ENCODE results near the gene CORIN.
"Not testable (repeated sequence)": the region's sequence is repeated elsewhere in the genome, so short reads cannot be mapped to it uniquely, and the experiment has no call there.

The CORIN gene

DNA sequence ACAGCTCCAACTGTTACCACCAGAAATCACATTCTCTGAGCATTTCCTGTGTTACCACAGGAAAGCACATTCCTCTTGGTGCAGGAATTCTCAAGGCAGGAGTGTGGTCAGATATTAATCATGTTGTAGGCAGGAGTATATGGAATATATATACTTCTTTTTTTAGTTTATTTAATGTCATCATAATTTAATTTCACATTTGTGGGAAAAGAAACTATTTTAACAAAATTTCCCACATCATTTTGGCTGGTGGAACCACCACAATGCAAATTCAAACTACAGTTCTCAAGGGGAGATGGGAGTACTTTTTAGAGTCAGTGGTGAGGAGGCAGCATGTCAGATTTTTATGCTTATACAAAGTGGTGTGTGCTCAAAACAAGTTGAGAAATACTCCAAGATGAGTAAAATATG is 213.8 kb downstream of the CORIN start:
- no peak for DNase-seq

DNA sequence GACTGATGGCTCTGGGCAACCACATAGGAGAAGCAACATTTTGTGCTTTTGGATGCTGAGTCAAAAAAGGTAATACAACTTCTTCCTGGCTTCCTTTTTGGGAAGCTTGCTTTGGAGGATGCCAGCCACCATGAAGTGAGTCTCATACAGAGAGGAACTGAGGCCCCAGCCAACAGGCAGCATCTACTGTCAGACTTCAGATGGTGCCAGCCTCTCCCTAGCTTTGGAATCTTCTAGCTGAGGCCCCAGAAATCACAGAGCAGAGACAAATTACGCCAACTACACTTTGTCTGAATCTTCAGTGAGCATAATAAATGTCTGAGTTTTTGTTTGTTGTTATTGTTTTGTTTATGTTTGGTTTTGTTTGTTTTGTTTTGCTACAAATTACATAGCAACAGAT is 216.7 kb downstream of the CORIN start:
- DNase-seq, result no peak

DNA sequence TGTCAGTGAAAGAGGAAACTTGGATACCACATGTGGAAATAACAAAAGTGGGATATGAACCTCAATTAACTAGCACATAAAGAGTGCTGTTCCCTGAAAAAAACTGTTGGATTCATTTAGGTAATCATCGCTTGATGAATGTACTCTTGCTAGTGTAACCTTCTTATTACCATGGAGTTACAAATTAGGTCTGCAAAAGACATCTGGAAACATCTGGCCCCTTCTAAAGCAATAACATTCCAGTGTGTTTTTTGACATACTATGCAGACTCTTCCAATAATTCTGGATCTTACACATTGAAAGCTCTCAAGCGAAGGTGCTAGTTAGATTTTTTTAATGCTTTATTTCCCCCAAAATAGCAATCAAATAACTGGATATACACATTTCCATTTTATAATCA is 218.2 kb downstream of the CORIN start:
- no peak for DNase-seq

GRCh38 chr4:47617607-47618006 is 220.3 kb downstream of the CORIN start:
- no peak for DNase-seq

GRCh38 chr4:47615385-47615784 is 222.5 kb downstream of the CORIN start:
- no peak for DNase-seq

DNA sequence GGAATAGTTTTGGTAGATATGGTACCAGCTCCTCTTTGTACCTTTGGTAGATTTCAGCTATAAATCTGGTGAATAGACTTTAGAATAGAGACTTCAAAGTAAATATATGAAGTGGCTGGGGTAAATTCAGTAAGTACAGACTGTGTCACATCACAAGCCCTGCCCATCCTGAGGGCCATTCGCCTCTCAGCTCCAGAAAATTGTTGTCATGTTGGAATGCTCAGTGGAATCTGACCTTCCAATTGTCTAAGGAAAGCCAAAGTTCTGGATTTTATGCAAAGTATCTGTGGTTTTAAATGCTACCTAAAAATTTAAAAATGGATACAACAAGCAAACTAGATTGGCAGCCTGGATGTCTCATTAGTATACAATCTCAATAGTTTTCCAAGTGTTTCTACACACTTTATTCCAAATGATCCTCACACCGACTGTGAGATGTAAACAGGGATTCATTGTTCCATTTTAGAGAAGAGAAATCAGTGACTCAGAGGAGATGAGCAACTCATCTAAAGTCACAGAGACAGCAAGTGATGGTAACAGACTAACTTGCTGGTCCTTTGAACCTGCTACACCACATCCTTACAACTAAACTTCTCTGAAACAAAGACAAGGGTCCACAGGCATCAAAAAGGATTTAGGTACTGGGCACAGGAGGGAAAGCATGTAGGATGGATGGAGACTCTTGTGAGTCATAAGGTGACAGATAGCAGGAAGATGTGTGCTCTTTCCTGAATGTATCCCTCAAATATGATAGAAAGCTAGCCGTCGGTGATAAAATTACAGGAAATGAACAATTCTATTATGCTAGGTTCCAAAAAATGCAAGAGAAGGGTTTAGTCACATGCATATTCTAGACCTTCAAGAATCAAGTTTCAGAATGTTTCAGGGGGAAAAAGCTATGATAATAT is 225.5 kb downstream of the CORIN start:
- no peak for DNase-seq

- DNase-seq, result no peak
Observed at GRCh38 chr4:47606482-47606881, 231.4 kb downstream of the CORIN start.

- DNase-seq, result no peak
Observed at GRCh38 chr4:47598896-47599295, 239.0 kb downstream of the CORIN start.

DNA sequence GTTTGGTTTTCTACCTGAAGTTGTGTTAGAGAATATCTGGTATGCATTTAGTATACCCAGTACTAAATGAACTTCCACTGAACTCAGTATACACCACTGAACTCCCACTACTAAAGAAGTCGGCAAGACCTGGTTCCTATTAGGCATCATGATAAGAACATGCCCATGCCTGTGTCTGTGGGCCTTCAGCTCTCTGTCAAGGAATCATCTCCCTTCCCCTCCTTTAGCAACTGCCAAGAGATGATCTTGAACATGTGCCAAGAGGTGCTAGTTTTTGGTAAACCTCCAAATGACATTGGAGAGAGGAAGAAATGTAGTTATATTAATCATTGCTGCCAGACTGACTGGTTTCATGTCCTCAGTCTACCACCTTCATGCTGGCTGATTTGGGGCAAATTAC is 239.5 kb downstream of the CORIN start:
- DNase-seq, result no peak

GRCh38 chr4:47597696-47598095 is 240.2 kb downstream of the CORIN start:
- DNase-seq, result no peak

- no peak for DNase-seq
Observed at GRCh38 chr4:47590325-47590724, 247.5 kb downstream of the CORIN start.

- no peak for DNase-seq
Observed at GRCh38 chr4:47579235-47579634, 258.6 kb downstream of the CORIN start.

GRCh38 chr4:47577779-47578553 is 259.9 kb downstream of the CORIN start:
- DNase-seq, result no peak

GRCh38 chr4:47572981-47573380 is 264.9 kb downstream of the CORIN start:
- no peak for DNase-seq

- no peak for DNase-seq
Observed at GRCh38 chr4:47570816-47571215, 267.1 kb downstream of the CORIN start.

DNA sequence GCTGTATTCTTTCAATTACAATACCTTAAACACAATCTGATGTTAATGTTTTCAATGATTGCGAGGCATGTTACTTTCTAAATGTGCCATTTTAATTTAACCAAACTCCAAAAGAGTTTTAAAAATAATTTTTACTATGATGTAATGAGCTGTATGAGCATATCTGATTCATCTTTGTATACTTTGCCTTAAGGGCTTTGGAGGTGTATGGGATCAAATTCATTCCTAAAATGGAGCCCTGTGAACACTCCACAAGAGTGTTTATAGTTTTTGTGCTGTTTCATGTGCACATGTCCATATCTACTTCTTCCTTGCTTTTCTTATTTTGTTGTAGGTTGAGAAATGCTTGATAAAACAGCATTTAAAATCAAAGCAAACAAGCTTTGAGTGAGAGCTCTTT is 270.4 kb downstream of the CORIN start:
- no peak for DNase-seq

DNA sequence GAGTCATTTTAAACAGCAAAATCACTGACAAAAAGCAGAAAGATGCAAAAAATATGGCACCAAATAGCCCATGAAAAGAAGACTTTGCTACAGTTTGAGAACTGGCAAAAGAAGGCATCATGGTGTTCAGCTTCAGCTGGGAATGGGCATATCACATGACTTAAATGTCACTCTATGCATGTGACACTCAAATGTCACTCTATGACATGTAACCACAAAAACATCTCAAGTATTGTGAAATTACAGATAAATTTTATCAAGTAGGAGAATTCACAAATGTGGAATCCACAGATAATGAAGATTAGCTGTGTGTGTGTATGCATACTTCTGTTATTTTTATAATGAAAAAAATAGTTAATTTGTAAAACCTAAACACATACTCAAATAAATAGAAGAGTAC is 270.9 kb downstream of the CORIN start:
- no peak for DNase-seq

- DNase-seq, result no peak
Observed at GRCh38 chr4:47566566-47566965, 271.3 kb downstream of the CORIN start.

DNA sequence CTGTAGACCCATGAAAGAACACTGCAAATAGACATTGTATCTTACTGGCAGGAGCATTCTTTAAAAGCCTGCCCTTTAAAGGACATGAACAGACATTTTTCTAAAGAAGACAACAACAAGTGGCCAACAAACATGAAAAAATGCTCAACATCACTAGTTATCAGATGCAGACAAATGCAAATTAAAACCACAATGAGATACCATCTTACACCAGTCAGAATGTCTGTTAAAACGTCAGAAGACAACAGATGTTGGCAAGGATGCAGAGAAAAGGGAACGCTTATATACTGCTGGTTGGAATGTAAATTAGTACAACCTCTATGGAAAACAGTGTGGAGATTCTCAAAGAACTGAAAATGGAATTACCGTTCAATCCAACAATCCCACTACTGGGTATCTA is 275.6 kb downstream of the CORIN start:
- no peak for DNase-seq

DNA sequence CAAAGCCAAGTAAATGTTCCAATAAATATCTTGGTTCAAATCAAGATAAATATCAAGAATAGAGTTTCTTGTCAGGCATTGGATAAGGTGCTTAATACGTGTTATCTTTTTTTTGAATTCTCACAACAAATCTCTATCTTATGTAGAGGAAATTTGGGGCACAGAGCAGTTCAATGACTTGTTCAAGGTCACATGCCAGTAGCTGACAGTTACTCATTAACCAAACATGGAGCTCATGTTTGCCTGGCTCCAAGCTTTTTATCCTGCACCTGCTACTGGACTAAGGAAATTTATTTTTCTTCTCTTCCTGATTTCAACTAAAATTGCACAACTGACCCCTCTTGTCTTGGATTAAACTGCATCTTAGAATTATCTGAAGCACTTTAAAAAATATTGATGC is 276.5 kb downstream of the CORIN start:
- DNase-seq, result no peak

GRCh38 chr4:47560682-47561081 is 277.2 kb downstream of the CORIN start:
- DNase-seq, result no peak

- DNase-seq, result no peak
Observed at GRCh38 chr4:47557255-47557654, 280.6 kb downstream of the CORIN start.

DNA sequence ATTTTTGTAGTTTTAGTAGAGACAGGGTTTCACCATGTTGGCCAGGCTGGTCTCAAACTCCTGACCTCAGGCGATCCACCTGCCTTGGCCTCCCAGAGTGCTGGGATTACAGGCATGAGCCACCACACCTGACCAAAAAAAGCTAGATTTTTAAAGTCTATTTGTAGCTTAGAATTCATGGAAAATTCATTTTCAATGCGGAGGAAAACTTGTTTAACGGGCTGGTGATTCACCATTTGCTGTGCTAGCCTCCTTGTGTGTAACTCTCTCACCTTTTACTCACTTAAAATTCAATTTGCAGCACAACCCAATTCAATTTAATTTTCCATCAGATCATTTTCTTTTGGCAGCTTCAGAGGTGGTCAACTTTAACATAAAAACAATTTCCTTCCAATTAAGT is 281.9 kb downstream of the CORIN start:
- DNase-seq, result not testable (repeated sequence)

Measured in stimulated activated naive CD4-positive, alpha-beta T cell treated with Interleukin-2 at 50 U/mL for 16 hours (primary cell).